ENCODE measurements around the gene CDK5RAP2. TPM values are rescaled to one million over a fixed set of nuclear protein-coding genes. Genes with fewer than 3 reads are reported as not detected.

Gene CDK5RAP2
- polyA plus RNA-seq, 10 donors: 35.5 to 54.8 (median 45.7) TPM

GRCh38 chr9:120353506-120353905, 226.5 kb downstream of the CDK5RAP2 start:
- DNase-seq: no peak

GRCh38 chr9:120351106-120351505, 228.9 kb downstream of the CDK5RAP2 start:
- DNase-seq: peak in 1 of 3 donors; percentile 18

GRCh38 chr9:120350596-120350995, 229.4 kb downstream of the CDK5RAP2 start:
- peak in 1 of 3 donors; percentile 32 for DNase-seq

DNA sequence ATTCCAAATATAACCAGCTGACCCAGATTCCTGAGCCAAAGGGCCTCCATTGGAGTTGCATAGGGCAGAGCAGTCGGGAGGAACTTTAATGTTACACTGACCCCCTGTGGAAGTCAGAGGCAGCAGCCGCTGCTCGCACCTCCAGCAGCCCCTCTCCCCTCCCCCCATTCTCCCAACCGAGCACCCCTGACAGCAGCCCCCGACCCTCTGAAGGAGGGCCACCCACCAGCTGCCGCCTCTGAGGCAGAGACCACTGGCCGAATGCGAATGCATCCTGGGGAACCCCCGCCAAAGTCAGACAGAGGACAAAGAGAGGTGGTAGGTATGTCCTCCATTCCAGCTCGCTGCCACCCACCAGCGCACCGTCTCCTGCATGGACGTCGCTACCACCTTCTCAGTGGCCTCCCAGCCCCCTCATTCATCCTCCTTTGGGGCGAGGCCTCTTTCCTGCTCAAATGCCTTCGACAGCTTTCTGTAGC, 231.0 kb downstream of the CDK5RAP2 start:
- DNase-seq: peak in 2 of 3 donors; percentile 30 to 56

DNA sequence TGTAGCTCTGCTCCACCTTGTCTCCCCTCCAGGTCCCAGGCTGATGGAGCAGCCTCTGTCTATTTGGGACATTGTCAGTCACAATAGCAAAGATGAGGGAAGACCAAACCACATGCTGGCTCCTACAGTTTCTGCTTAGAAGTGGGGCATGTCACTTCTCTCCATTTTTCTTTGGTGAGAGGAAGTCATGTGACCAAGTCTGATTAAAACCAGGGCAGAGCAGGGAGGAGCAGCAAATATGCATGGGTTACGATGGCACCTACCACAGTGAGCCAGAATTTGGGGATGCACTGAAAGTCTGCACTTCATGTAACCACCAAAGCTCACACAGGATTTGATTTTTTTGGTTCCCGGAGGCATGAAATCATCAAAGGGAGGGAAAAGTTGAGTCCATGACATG, 234.6 kb downstream of the CDK5RAP2 start:
- DNase-seq: no peak

GRCh38 chr9:120344230-120344629, 235.7 kb downstream of the CDK5RAP2 start:
- DNase-seq: peak in 1 of 3 donors; percentile 67

DNA sequence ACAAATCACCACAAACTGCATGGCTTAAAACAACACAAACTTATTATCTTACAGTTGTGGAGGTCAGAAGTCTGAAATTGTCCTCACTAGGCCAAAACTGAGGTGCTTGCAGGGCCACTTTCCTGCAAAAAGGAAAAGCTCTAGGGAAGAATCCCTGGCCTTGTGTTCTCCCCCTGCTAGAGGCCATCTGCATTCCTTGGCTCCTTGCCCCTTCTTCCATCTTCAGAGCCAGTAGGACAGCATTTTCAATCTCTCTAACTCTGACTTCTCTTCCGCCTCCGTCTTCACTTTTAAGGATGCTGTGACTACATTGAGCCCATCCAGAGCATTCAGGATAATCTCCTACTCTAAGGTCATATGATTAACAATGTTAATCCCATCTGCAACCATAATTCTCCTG, 236.6 kb downstream of the CDK5RAP2 start:
- peak in 2 of 3 donors; percentile 30 to 71 for DNase-seq

Other genes starting within 250 kb of the CDK5RAP2 start
- gene MEGF9, start 134.3 kb upstream of the CDK5RAP2 start, polyA plus RNA-seq (ENCODE audit: insufficient read length in 10 of 10): 10 to 100 TPM in 2 of 10 donors, 1 to 10 TPM in 8; 5.5 to 12.1 (median 7.6) TPM
- 10 to 100 TPM; 26.2 to 42.3 (median 33.1) TPM for gene FBXW2, start 213.2 kb upstream of the CDK5RAP2 start, polyA plus RNA-seq (ENCODE audit: insufficient read length in 10 of 10)

Data from muscle of back (tissue), 11 donors.